Gastrocnemius medialis (tissue), 4 donors: Measurements from ENCODE around the gene CALHM3. TPM values are rescaled to one million over a fixed set of nuclear protein-coding genes. Genes with fewer than 3 reads are reported as not detected.
A peak's percentile ranks its signal among the peaks of the same experiment; 100 is the strongest.

Experiments
- ATAC-seq, 2 donors: fragments of 150-250 bp; one replicate each; pipeline ENCODE4 v1.9.1; 2016
- DNase-seq, 2 donors: peaks; one replicate each; pipeline ENCODE4 v3.0.0-alpha.2; 2019
- H3K27ac ChIP-seq, 4 donors: fragments of 200-600 bp; sonication (generic); 1 replicate in 1 of 4; 2 replicates in 3 of 4; pipeline ENCODE4 v1.5.1; 2016 to 2018; ENCODE audit warnings: mild to moderate bottlenecking in 2 of 4, moderate library complexity in 1 of 4
- H3K27me3 ChIP-seq, 3 donors: fragments of 200-600 bp; sonication (generic) in 2 of 3; 1 replicate in 1 of 3; 2 replicates in 2 of 3; pipeline versions ENCODE4 v1.5.1 to v1.6.0; 2016 to 2019; ENCODE audit warnings: mild to moderate bottlenecking in 1 of 3, moderate library complexity in 1 of 3
- H3K36me3 ChIP-seq, 2 donors: fragments of 200-600 bp; sonication (generic) in 1 of 2; one replicate each; pipeline ENCODE4 v1.5.1; 2017 to 2018
- H3K4me1 ChIP-seq, 2 donors: fragments of 200-600 bp; sonication (generic) in 1 of 2; one replicate each; pipeline ENCODE4 v1.5.1; 2016 to 2017; ENCODE audit warnings: mild to moderate bottlenecking in 2 of 2
- H3K4me3 ChIP-seq, 4 donors: fragments of 200-600 bp; sonication (generic) in 3 of 4; 1 replicate in 1 of 4; 2 replicates in 3 of 4; pipeline ENCODE4 v1.5.1; 2016 to 2019; ENCODE audit warnings: mild to moderate bottlenecking in 2 of 4
- H3K9me3 ChIP-seq, 3 donors: fragments of 200-600 bp; sonication (generic) in 2 of 3; 1 replicate in 1 of 3; 2 replicates in 2 of 3; pipeline ENCODE4 v1.5.1; 2016 to 2019
- CTCF ChIP-seq, 5 experiments: fragments of 450-650 bp in 3 of 5; fragments of 200-600 bp in 2 of 5; sonication (generic) in 2 of 5; IDR thresholded peaks in 4 of 5; conservative IDR thresholded peaks in 1 of 5; 1 replicate in 4 of 5; 2 replicates in 1 of 5; pipeline ENCODE4 v1.5.1; 2016 to 2019; ENCODE audit warnings: antibody characterized with exemption in 5 of 5, mild to moderate bottlenecking in 3 of 5, moderate library complexity in 3 of 5
- POLR2A ChIP-seq, 2 donors: fragments of 450-650 bp; IDR thresholded peaks; one replicate each; pipeline ENCODE4 v1.6.1; 2017; ENCODE audit warnings: antibody characterized with exemption in 2 of 2, mild to moderate bottlenecking in 2 of 2, moderate library complexity in 2 of 2
- in situ Hi-C, 4 donors: fragments of 200-750 bp; cut with MboI; loops; one replicate each; pipeline versions ENCODE4 v1.15.0 to v1.8.0; 2017; ENCODE audit warnings: low sequenced_read_pairs in 4 of 4
- intact Hi-C: fragments of 100-400 bp; cut with DNase I; formaldehyde crosslinking; loops from one replicate; pipeline ENCODE4 v1.15.1; 2023; ENCODE audit warnings: low total_unique reads
- total RNA-seq, 4 donors: library from RNA; depleted of rRNA; stranded (reverse); fragments of >200 nt; gene quantifications; one replicate each; pipeline versions ENCODE4 v1.1.0 to v1.2.3, GENCODE V29; 2016

CALHM3 gene
- total RNA-seq, 4 donors from 2014 or later: not detected

GRCh38 chr10:103433858-103434257 is 45.2 kb downstream of the CALHM3 start:
- Histone ChIP-seq H3K27ac (peak overlapping the region in 1 of 4 donors; percentile 43), H3K4me1 (no peaks in the 10 kb centered on the region), H3K4me3 (no peak overlapping the region), H3K36me3 (peaks cover 0 to 87% of the 10 kb centered on the region in 2 donors), H3K9me3 (no peaks in the 10 kb centered on the region), H3K27me3 (no peaks in the 10 kb centered on the region)
- peak in 1 of 2 donors; percentile 50 for DNase-seq
- ATAC-seq: peak in 1 of 2 donors; percentile 30
- in situ Hi-C loops (no loop called here), intact Hi-C loops (no loop called here)
- no peak for TF ChIP-seq CTCF (IDR thresholded peaks at IDR 0.05 in 4 of 5, conservative IDR thresholded peaks at IDR 0.05 in 1 of 5)
- no peak for TF ChIP-seq POLR2A (IDR thresholded peaks at IDR 0.05)

GRCh38 chr10:103431902-103432301 is 47.1 kb downstream of the CALHM3 start:
- no peaks in the 10 kb centered on the region for H3K27me3 ChIP-seq
- peaks cover 0 to 86% of the 10 kb centered on the region in 2 donors for H3K36me3 ChIP-seq
- peaks cover 0 to 9% of the 10 kb centered on the region in 2 donors for H3K4me1 ChIP-seq
- no peak for DNase-seq
- no peak overlapping the region for H3K27ac ChIP-seq
- no peak for TF ChIP-seq POLR2A (IDR thresholded peaks at IDR 0.05)
- TF ChIP-seq CTCF (IDR thresholded peaks at IDR 0.05 in 4 of 5, conservative IDR thresholded peaks at IDR 0.05 in 1 of 5): no peak
- in situ Hi-C loops: no loop called here
- no peaks in the 10 kb centered on the region for H3K9me3 ChIP-seq
- no peak overlapping the region for H3K4me3 ChIP-seq
- intact Hi-C loops: no loop called here
- ATAC-seq: no peak

GRCh38 chr10:103429647-103430046 is 49.4 kb downstream of the CALHM3 start:
- no peak for TF ChIP-seq POLR2A (IDR thresholded peaks at IDR 0.05)
- TF ChIP-seq CTCF (IDR thresholded peaks at IDR 0.05 in 4 of 5, conservative IDR thresholded peaks at IDR 0.05 in 1 of 5): no peak
- in situ Hi-C loops: loop anchor here in 1 of 4 donors (10.0 kb wide), 1 partner anchor 55 kb away; no protein-coding TSS in a partner anchor
- Histone ChIP-seq H3K4me3 (no peak overlapping the region), H3K27ac (no peak overlapping the region), H3K27me3 (no peaks in the 10 kb centered on the region), H3K9me3 (no peaks in the 10 kb centered on the region), H3K36me3 (peaks cover 0 to 89% of the 10 kb centered on the region in 2 donors), H3K4me1 (peaks cover 0 to 9% of the 10 kb centered on the region in 2 donors)
- intact Hi-C loops: no loop called here
- ATAC-seq (no peak), DNase-seq (no peak)

GRCh38 chr10:103428989-103429643 is 49.9 kb downstream of the CALHM3 start:
- intact Hi-C loops: no loop called here
- H3K9me3 ChIP-seq: no peaks in the 10 kb centered on the region
- H3K27me3 ChIP-seq: no peaks in the 10 kb centered on the region
- no peak overlapping the region for H3K27ac ChIP-seq
- no peak overlapping the region for H3K4me3 ChIP-seq
- peaks cover 0 to 9% of the 10 kb centered on the region in 2 donors for H3K4me1 ChIP-seq
- DNase-seq: no peak
- in situ Hi-C loops: loop anchor here in 1 of 4 donors (10.0 kb wide), 1 partner anchor 56 kb away; no protein-coding TSS in a partner anchor
- no peak for ATAC-seq
- TF ChIP-seq POLR2A (IDR thresholded peaks at IDR 0.05) (no peak), CTCF (IDR thresholded peaks at IDR 0.05 in 4 of 5, conservative IDR thresholded peaks at IDR 0.05 in 1 of 5) (no peak)
- peaks cover 0 to 89% of the 10 kb centered on the region in 2 donors for H3K36me3 ChIP-seq
